Suprapubic skin (tissue), 3 donors: Measurements from ENCODE around the gene LIN28B.

Experiments used
- CTCF ChIP-seq, 2 donors: fragments of 200-600 bp in 1 of 2; fragments of 450-650 bp in 1 of 2; sonication (generic) in 1 of 2; IDR thresholded peaks; one replicate each; pipeline ENCODE4 v1.5.1; 2016 to 2019; ENCODE audit warnings: antibody characterized with exemption in 2 of 2, mild to moderate bottlenecking in 1 of 2, moderate library complexity in 1 of 2
- POLR2A ChIP-seq, 2 donors: fragments of 450-650 bp; IDR thresholded peaks; one replicate each; pipeline ENCODE4 v1.6.1; 2017; ENCODE audit warnings: antibody characterized with exemption in 2 of 2, mild to moderate bottlenecking in 2 of 2, moderate library complexity in 2 of 2

- TF ChIP-seq CTCF (IDR thresholded peaks at IDR 0.05) (no peak), POLR2A (IDR thresholded peaks at IDR 0.05) (no peak)
These were observed 87.1 kb downstream of the LIN28B start for GRCh38 chr6:105043979-105044378.
